SH-SY5Y (cell line): ENCODE measurements around the gene LIMK2.

Experiments
- GATA2 ChIP-seq: IDR thresholded peaks from 2 replicates; pipeline ENCODE4 v1.6.1; 2011; ENCODE audit warnings: mild to moderate bottlenecking, low read depth, low read length
- GATA3 ChIP-seq: IDR thresholded peaks from 2 replicates; pipeline ENCODE4 v1.6.1; 2011; ENCODE audit warnings: low read depth, mild to moderate bottlenecking, low read length, moderate library complexity

DNA sequence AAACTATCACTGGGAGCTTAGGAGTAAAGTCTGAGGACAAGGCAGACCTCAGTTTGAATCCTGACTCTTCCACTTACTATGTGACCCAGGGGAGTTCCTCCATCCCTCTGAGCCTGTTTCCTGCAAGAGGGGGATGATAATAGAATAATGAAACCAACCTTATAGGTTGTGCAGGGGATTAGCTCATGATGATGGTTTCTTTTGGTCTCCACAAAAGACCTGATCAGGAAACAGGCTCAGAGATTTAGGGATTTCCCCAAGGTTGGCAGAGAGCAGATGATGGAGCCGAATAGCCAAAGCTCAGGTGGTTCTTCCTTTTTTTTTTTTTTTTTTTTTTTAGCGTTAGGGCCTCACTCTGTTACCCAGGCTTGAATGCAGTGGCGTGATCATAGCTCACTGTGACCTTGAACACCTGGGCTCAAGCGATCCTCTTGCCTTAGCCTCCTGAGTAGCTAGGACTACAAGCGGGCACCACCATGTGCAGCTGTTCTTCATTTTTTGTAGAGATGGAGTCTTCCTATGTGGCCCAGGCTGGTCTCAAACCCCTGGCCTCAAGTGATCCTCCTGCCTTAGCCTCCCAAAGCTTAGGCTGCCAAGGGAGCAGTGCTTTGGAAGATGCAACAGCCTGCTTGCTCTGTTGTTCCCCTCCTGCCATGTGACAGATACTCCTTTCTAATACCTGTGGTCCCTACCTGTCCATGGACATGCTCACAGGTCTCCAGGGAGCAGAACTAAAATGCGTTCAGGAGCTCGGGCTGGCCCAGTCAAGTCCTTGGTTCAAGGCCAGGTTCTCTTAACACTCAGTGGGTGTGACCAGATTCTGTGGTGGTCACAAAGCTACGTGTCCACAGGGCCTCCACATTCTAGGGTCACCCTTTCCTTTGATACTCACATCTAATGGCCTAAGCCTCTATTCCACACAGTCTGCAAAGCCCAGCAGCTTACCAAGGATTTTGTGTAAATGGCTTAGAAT, 111.8 kb downstream of the LIMK2 start:
- TF ChIP-seq GATA2 (no peak), GATA3 (no peak)
